Endothelial cell of umbilical vein (primary cell): ENCODE data around the gene DCTD. TPM values are rescaled to one million over a fixed set of nuclear protein-coding genes. Genes with fewer than 3 reads are reported as not detected.

Experiments
- BruUV-seq: library from RNA; stranded (reverse); fragments of 400-500 nt; replicated peaks from 2 replicates; lab custom pipeline; 2021; lab: Mats Ljungman, UMichigan
- CTCF ChIA-PET: fragments of 300-600, 350-600 bp; sonication (Branson Sonifier 250); formaldehyde crosslinking; loops from one replicate; lab custom pipeline; 2021; ENCODE audit warnings: antibody characterized with exemption, inconsistent platforms; lab: Charles Lee
- POLR2A ChIA-PET: fragments of 300-600, 350-600 bp; sonication (Branson Sonifier 250); formaldehyde crosslinking; loops from one replicate; lab custom pipeline; 2021; ENCODE audit warnings: antibody characterized with exemption, inconsistent platforms; lab: Charles Lee
- DNase-seq: peaks from one replicate; pipeline ENCODE4 v3.0.0-alpha.2; 2011; ENCODE audit warnings: low read depth, low spot score
- FAIRE-seq: peaks from 2 replicates; lab custom pipeline; 2011; peaks lifted over from hg19 to GRCh38; lab: Jason Lieb, UNC
- H2AFZ ChIP-seq: 2 replicates; pipeline ENCODE4 v1.6.0; 2012; ENCODE audit warnings: low read depth, low read length, control low read depth, inconsistent platforms
- H3K27ac ChIP-seq: 2 replicates; pipeline ENCODE4 v1.5.1; 2011; ENCODE audit warnings: low read depth, mild to moderate bottlenecking, control low read depth, low read length, moderate library complexity; ENCODE audit not compliant: insufficient read depth
- H3K27me3 ChIP-seq, 2 experiments: 2 replicates each; pipeline versions ENCODE4 v1.6.0 to v1.6.1; 2011; ENCODE audit warnings: low read length in 2 of 2, mixed read lengths in 1 of 2; ENCODE audit not compliant: control insufficient read depth in 2 of 2, insufficient read depth in 2 of 2
- H3K36me3 ChIP-seq, 2 experiments: 2 replicates in 1 of 2; 3 replicates in 1 of 2; pipeline ENCODE4 v1.5.1; 2011; ENCODE audit warnings: low read length in 2 of 2, mild to moderate bottlenecking in 1 of 2, moderate library complexity in 1 of 2; ENCODE audit not compliant: control insufficient read depth in 2 of 2, insufficient read depth in 2 of 2; ENCODE audit errors: extremely low read depth in 1 of 2
- H3K4me1 ChIP-seq: 3 replicates; pipeline ENCODE4 v1.5.1; 2011; ENCODE audit warnings: mild to moderate bottlenecking, low read length; ENCODE audit not compliant: control insufficient read depth, insufficient read depth; ENCODE audit errors: extremely low read depth
- H3K4me2 ChIP-seq: 2 replicates; pipeline ENCODE4 v1.6.1; 2011; ENCODE audit warnings: low read length, control low read depth, mixed read lengths; ENCODE audit not compliant: insufficient read depth
- H3K4me3 ChIP-seq, 3 experiments: fragments of 200-600 bp in 1 of 3; sonication (generic), shearing (Covaris generic) in 1 of 3; replicated peaks in 1 of 3; 2 replicates each; pipeline ENCODE4 v1.5.1; 2011 to 2016; ENCODE audit warnings: control low read depth in 3 of 3, low read length in 3 of 3, mild to moderate bottlenecking in 2 of 3, inconsistent platforms in 1 of 3, low read depth in 1 of 3, moderate library complexity in 1 of 3; ENCODE audit not compliant: insufficient read depth in 1 of 3
- H3K79me2 ChIP-seq: 2 replicates; pipeline ENCODE4 v1.6.0; 2012; ENCODE audit warnings: low read length, inconsistent platforms; ENCODE audit not compliant: control insufficient read depth, insufficient read depth
- H3K9ac ChIP-seq: replicated peaks from 2 replicates; pipeline ENCODE3; 2011; ENCODE audit warnings: low read length, control low read depth; ENCODE audit not compliant: insufficient read depth; ENCODE audit errors: extremely low read depth
- H3K9me1 ChIP-seq: replicated peaks from 3 replicates; pipeline ENCODE4 v1.6.0; 2011; ENCODE audit warnings: mild to moderate bottlenecking, low read length; ENCODE audit not compliant: control insufficient read depth, insufficient read depth; ENCODE audit errors: extremely low read depth
- H3K9me3 ChIP-seq: replicated peaks from 2 replicates; pipeline ENCODE4 v1.5.1; 2012; ENCODE audit warnings: low read length, inconsistent platforms; ENCODE audit not compliant: control insufficient read depth, insufficient read depth
- H4K20me1 ChIP-seq: replicated peaks from 2 replicates; pipeline ENCODE3; 2011; ENCODE audit warnings: mild to moderate bottlenecking, low read length; ENCODE audit not compliant: control insufficient read depth, insufficient read depth; ENCODE audit errors: extremely low read depth
- EZH2 ChIP-seq: IDR thresholded peaks from 2 replicates; pipeline ENCODE4 v1.6.1; 2012; ENCODE audit warnings: borderline replicate concordance, low read depth, mild to moderate bottlenecking, moderate library complexity, low read length, inconsistent platforms; ENCODE audit not compliant: severe bottlenecking
- FOS ChIP-seq: IDR thresholded peaks from 2 replicates; pipeline ENCODE4 v1.6.1; 2011; ENCODE audit warnings: mild to moderate bottlenecking, low read length, moderate library complexity, borderline replicate concordance; ENCODE audit not compliant: insufficient read depth
- GATA2 ChIP-seq: IDR thresholded peaks from 2 replicates; pipeline ENCODE4 v1.7.0; 2011; ENCODE audit warnings: low read depth, mild to moderate bottlenecking, moderate library complexity, mixed read lengths, low read length; ENCODE audit not compliant: insufficient read length, insufficient read depth
- JUN ChIP-seq: IDR thresholded peaks from 2 replicates; pipeline ENCODE4 v1.6.1; 2011; ENCODE audit warnings: borderline replicate concordance, low read depth; ENCODE audit not compliant: insufficient read length, insufficient read depth
- MAX ChIP-seq: IDR thresholded peaks from 2 replicates; pipeline ENCODE4 v1.6.1; 2011; ENCODE audit not compliant: insufficient read depth, insufficient read length
- MYC ChIP-seq: IDR thresholded peaks from one replicate; pipeline ENCODE4 v1.6.1; 2011; ENCODE audit warnings: mild to moderate bottlenecking, low read depth, low read length
- POLR2A ChIP-seq: IDR thresholded peaks from 2 replicates; pipeline ENCODE4 v1.6.1; 2012; ENCODE audit warnings: low read depth, mild to moderate bottlenecking, control low read depth, low read length
- POLR2AphosphoS5 ChIP-seq: IDR thresholded peaks from 2 replicates; pipeline ENCODE4 v1.6.1; 2012; ENCODE audit warnings: low read depth, mild to moderate bottlenecking, control low read depth, low read length, moderate library complexity; ENCODE audit not compliant: insufficient read depth
- dilution Hi-C: fragments of 300-500 bp; cut with MboI; formaldehyde crosslinking; loops from one replicate; pipeline ENCODE4 v1.15.0; 2019; ENCODE audit warnings: low sequenced_read_pairs; ENCODE audit not compliant: extremely low pct_ligation_motif_present
- intact Hi-C: fragments of 100-400 bp; cut with micrococcal nuclease; formaldehyde crosslinking; loops from one replicate; pipeline ENCODE4 v1.10.0; 2022
- polyA plus RNA-seq, 4 experiments: library from polyadenylated mRNA; depleted of rRNA in 3 of 4; stranded (reverse) in 3 of 4; unstranded in 1 of 4; fragments of >200 nt; gene quantifications; 2 replicates each; pipeline versions ENCODE4 v1.2.1 to v1.2.3, GENCODE V29; 2011 to 2012; ENCODE audit warnings: missing spikeins in 1 of 4
- total RNA-seq: library from RNA; stranded (reverse); gene quantifications from 2 replicates; pipeline ENCODE4 v1.2.3, GENCODE V29; 2021
- TF ChIP-seq, protein P1 (sequence below), 2 donors: IDR thresholded peaks; 1 replicate in 1 of 2; 2 replicates in 1 of 2; pipeline ENCODE4 v1.5.1; 2011; ENCODE audit warnings: low read length in 2 of 2, mild to moderate bottlenecking in 2 of 2, moderate library complexity in 2 of 2, control low read depth in 1 of 2, inconsistent platforms in 1 of 2, low read depth in 1 of 2; ENCODE audit not compliant: insufficient read depth in 1 of 2; ENCODE audit errors: extremely low read depth in 1 of 2

DCTD gene
- total and polyA plus RNA-seq, 2 donors (not counting 3 experiments of a cell fraction or from before 2014, with no cell fraction given), result 105 to 111 TPM

DNA sequence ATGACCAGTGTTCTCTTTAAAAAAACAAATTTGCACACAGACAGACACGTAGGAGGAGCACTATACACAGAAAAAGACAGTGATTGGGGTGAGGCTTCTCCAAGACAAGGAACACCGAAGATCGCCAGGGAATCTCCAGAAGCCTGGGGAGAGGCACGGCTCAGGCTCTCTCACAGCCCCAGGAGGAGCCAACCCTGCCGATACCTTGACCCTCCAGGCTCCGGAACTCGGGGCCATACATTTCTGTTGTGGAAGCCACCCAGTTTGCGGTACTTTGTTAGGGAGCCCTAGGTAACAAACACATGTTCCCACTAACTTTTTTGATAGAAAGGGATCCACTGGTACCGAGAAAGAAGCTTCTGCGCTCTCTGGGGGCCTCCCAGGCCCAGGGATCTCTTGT is 55.8 kb downstream of the DCTD start:
- Histone ChIP-seq H3K27ac (no peak overlapping the region), H3K79me2 (no peaks in the 10 kb centered on the region), H3K4me2 (no peak overlapping the region), H3K36me3 (no peaks in the 10 kb centered on the region), H3K9ac (no peak overlapping the region), H3K4me3 (no peak overlapping the region), H4K20me1 (no peaks in the 10 kb centered on the region), H2AFZ (no peak overlapping the region), H3K27me3 (peaks cover 0 to 3% of the 10 kb centered on the region in 2 experiments), H3K4me1 (no peaks in the 10 kb centered on the region), H3K9me3 (no peaks in the 10 kb centered on the region), H3K9me1 (no peaks in the 10 kb centered on the region)
- dilution Hi-C loops, result no loop called here
- FAIRE-seq (no peak), DNase-seq (no peak)
- ChIA-PET POLR2A (no interaction called here), CTCF (no interaction called here)
- TF ChIP-seq EZH2 (no peak), POLR2A (no peak)
- TF ChIP-seq, protein P1, sequence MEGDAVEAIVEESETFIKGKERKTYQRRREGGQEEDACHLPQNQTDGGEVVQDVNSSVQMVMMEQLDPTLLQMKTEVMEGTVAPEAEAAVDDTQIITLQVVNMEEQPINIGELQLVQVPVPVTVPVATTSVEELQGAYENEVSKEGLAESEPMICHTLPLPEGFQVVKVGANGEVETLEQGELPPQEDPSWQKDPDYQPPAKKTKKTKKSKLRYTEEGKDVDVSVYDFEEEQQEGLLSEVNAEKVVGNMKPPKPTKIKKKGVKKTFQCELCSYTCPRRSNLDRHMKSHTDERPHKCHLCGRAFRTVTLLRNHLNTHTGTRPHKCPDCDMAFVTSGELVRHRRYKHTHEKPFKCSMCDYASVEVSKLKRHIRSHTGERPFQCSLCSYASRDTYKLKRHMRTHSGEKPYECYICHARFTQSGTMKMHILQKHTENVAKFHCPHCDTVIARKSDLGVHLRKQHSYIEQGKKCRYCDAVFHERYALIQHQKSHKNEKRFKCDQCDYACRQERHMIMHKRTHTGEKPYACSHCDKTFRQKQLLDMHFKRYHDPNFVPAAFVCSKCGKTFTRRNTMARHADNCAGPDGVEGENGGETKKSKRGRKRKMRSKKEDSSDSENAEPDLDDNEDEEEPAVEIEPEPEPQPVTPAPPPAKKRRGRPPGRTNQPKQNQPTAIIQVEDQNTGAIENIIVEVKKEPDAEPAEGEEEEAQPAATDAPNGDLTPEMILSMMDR (IDR thresholded peaks at IDR 0.05; ENCODE audit: extremely low read depth in 1 of 2, insufficient read depth in 1 of 2, low read depth in 1 of 2, low read length in 2 of 2), result no peak
- BruUV-seq, result no TSS peak
- intact Hi-C loops, result no loop called here

DNA sequence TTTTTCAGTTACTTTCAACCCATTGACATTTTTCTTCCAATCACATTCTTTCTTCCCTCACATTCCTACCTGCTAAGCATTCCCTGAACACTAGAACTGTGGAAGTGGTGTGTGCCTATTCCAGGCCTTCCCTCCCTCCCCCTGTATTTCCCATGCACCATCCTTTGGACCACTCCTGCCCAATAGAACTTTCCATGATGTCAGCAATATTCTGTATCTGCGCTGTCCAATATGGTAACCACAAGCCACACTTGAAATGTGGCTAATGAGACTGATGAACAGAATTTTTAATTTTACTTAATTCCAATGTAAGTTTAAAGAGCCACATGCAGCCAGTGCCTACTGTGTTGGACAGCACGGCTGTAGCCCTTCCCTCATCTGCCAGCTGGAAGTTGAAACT is 57.5 kb downstream of the DCTD start:
- Histone ChIP-seq H2AFZ (no peak overlapping the region), H3K4me3 (no peak overlapping the region), H3K4me2 (no peak overlapping the region), H3K27ac (no peak overlapping the region), H4K20me1 (no peaks in the 10 kb centered on the region), H3K79me2 (no peaks in the 10 kb centered on the region), H3K9ac (no peak overlapping the region), H3K9me3 (no peaks in the 10 kb centered on the region), H3K9me1 (no peaks in the 10 kb centered on the region), H3K27me3 (peaks cover 0 to 1% of the 10 kb centered on the region in 2 experiments), H3K4me1 (no peaks in the 10 kb centered on the region), H3K36me3 (no peaks in the 10 kb centered on the region)
- dilution Hi-C loops (no loop called here), intact Hi-C loops (no loop called here)
- no TSS peak for BruUV-seq
- CTCF ChIA-PET, result no interaction called here
- TF ChIP-seq MAX (no peak), MYC (no peak), GATA2 (no peak), JUN (no peak), POLR2A (no peak), POLR2AphosphoS5 (no peak), EZH2 (no peak), FOS (no peak)
- TF ChIP-seq, protein P1 (IDR thresholded peaks at IDR 0.05; ENCODE audit: extremely low read depth in 1 of 2, insufficient read depth in 1 of 2, low read depth in 1 of 2, low read length in 2 of 2), result no peak
- POLR2A ChIA-PET, result no interaction called here
- no peak for FAIRE-seq
- DNase-seq, result no peak
